Bronchial epithelial cell (primary cell): Measurements from ENCODE around the gene RUNX1. TPM values are rescaled to one million over a fixed set of nuclear protein-coding genes. Genes with fewer than 3 reads are reported as not detected.

Experiments used
- DNase-seq: peaks from one replicate; pipeline ENCODE4 v3.0.0-alpha.2; 2010; ENCODE audit warnings: low read depth
- FAIRE-seq: peaks from 2 replicates; lab custom pipeline; 2011; peaks lifted over from hg19 to GRCh38; lab: Jason Lieb, UNC
- H3K27me3 ChIP-seq: 2 replicates; pipeline ENCODE4 v1.5.1; 2011; ENCODE audit warnings: low read length; ENCODE audit not compliant: control insufficient read depth, insufficient read depth
- H3K36me3 ChIP-seq: 2 replicates; pipeline ENCODE4 v1.5.1; 2011; ENCODE audit warnings: low read length; ENCODE audit not compliant: control insufficient read depth, insufficient read depth
- H3K4me3 ChIP-seq: 2 replicates; pipeline ENCODE4 v1.5.1; 2011; ENCODE audit warnings: mild to moderate bottlenecking, low read depth, low read length, control low read depth
- CTCF ChIP-seq: IDR thresholded peaks from 2 replicates; pipeline ENCODE4 v1.5.1; 2011; ENCODE audit warnings: mild to moderate bottlenecking, moderate library complexity, low read length, control low read depth, inconsistent platforms; ENCODE audit not compliant: insufficient read depth, severe bottlenecking
- total RNA-seq: library from RNA; depleted of rRNA; stranded (reverse); fragments of >200 nt; gene quantifications from 2 replicates; pipeline ENCODE4 v1.2.1, GENCODE V29; 2014

The RUNX1 gene
- total RNA-seq, 1 donor from 2014 or later: 11.8 TPM

- Histone ChIP-seq H3K27me3 (no peaks in the 10 kb centered on the region), H3K4me3 (no peak overlapping the region), H3K36me3 (peaks cover 3% of the 10 kb centered on the region)
- DNase-seq: no peak
- FAIRE-seq: no peak
- no peak for TF ChIP-seq CTCF
These were observed 245.2 kb downstream of the RUNX1 start for GRCh38 chr21:34803782-34804370.

- Histone ChIP-seq H3K27me3 (no peaks in the 10 kb centered on the region), H3K36me3 (peaks cover 4% of the 10 kb centered on the region), H3K4me3 (no peak overlapping the region)
- DNase-seq (peak; percentile 93), FAIRE-seq (no peak)
- no peak for TF ChIP-seq CTCF
These were observed 246.8 kb downstream of the RUNX1 start for GRCh38 chr21:34802180-34802899.

GRCh38 chr21:34801519-34802132, 247.5 kb downstream of the RUNX1 start:
- FAIRE-seq (no peak), DNase-seq (peak; percentile 49)
- TF ChIP-seq CTCF: peak; percentile 18
- no peak overlapping the region for H3K4me3 ChIP-seq
- peaks cover 4% of the 10 kb centered on the region for H3K36me3 ChIP-seq
- no peaks in the 10 kb centered on the region for H3K27me3 ChIP-seq

GRCh38 chr21:34800797-34801518, 248.1 kb downstream of the RUNX1 start:
- FAIRE-seq (no peak), DNase-seq (peak; percentile 97)
- H3K4me3 ChIP-seq: no peak overlapping the region
- peaks cover 4% of the 10 kb centered on the region for H3K36me3 ChIP-seq
- no peak for TF ChIP-seq CTCF
- no peaks in the 10 kb centered on the region for H3K27me3 ChIP-seq

- Histone ChIP-seq H3K27me3 (no peaks in the 10 kb centered on the region), H3K4me3 (no peak overlapping the region), H3K36me3 (peaks cover 4% of the 10 kb centered on the region)
- no peak for TF ChIP-seq CTCF
- no peak for FAIRE-seq
- DNase-seq: no peak
These were observed 250.0 kb downstream of the RUNX1 start for GRCh38 chr21:34799092-34799491.
